NCI-H345 treated with DMSO at 0.1 percent for 48 hours (cell line): Measurements from ENCODE around the gene GLIPR1L2.
"Not testable (repeated sequence)": the region's sequence is repeated elsewhere in the genome, so short reads cannot be mapped to it uniquely, and the experiment has no call there.

Source experiments
- DNase-seq: peaks from one replicate; lab custom pipeline; 2025; ENCODE audit not compliant: unreplicated experiment; lab: John Stamatoyannopoulos, UW

The GLIPR1L2 gene

GRCh38 chr12:75432924-75433323 lies 42.0 kb downstream of the GLIPR1L2 start:
- no peak for DNase-seq

- no peak for DNase-seq
Measured at GRCh38 chr12:75437564-75437963, 46.7 kb downstream of the GLIPR1L2 start.

GRCh38 chr12:75438059-75438754 lies 47.3 kb downstream of the GLIPR1L2 start:
- no peak for DNase-seq

- no peak for DNase-seq
Measured at GRCh38 chr12:75439048-75439447, 48.2 kb downstream of the GLIPR1L2 start.

- DNase-seq = no peak
Measured at GRCh38 chr12:75439930-75440329, 49.0 kb downstream of the GLIPR1L2 start.

GRCh38 chr12:75441687-75442449 lies 51.0 kb downstream of the GLIPR1L2 start:
- DNase-seq = not testable (repeated sequence)

GRCh38 chr12:75442454-75442853 lies 51.6 kb downstream of the GLIPR1L2 start:
- DNase-seq = not testable (repeated sequence)

- DNase-seq = no peak
Measured at GRCh38 chr12:75443709-75444108, 52.8 kb downstream of the GLIPR1L2 start.

- no peak for DNase-seq
Measured at GRCh38 chr12:75444429-75445136, 53.7 kb downstream of the GLIPR1L2 start.

- not testable (repeated sequence) for DNase-seq
Measured at GRCh38 chr12:75445137-75445507, 54.2 kb downstream of the GLIPR1L2 start.

GRCh38 chr12:75446857-75447256 lies 56.0 kb downstream of the GLIPR1L2 start:
- no peak for DNase-seq

- DNase-seq = no peak
Measured at GRCh38 chr12:75447691-75448393, 57.0 kb downstream of the GLIPR1L2 start.

GRCh38 chr12:75452675-75453330 lies 61.9 kb downstream of the GLIPR1L2 start:
- DNase-seq = no peak

- DNase-seq = no peak
Measured at GRCh38 chr12:75455839-75456238, 65.0 kb downstream of the GLIPR1L2 start.

GRCh38 chr12:75457191-75457590 lies 66.3 kb downstream of the GLIPR1L2 start:
- DNase-seq = no peak

- DNase-seq = not testable (repeated sequence)
Measured at GRCh38 chr12:75457866-75458265, 67.0 kb downstream of the GLIPR1L2 start.

GRCh38 chr12:75459755-75460154 lies 68.9 kb downstream of the GLIPR1L2 start:
- DNase-seq = no peak

GRCh38 chr12:75460204-75460603 lies 69.3 kb downstream of the GLIPR1L2 start:
- no peak for DNase-seq

GRCh38 chr12:75471902-75472890 lies 81.3 kb downstream of the GLIPR1L2 start:
- DNase-seq = no peak

- no peak for DNase-seq
Measured at GRCh38 chr12:75474116-75474515, 83.2 kb downstream of the GLIPR1L2 start.
